ENCODE data around the gene INPP5D.

The INPP5D gene

DNA sequence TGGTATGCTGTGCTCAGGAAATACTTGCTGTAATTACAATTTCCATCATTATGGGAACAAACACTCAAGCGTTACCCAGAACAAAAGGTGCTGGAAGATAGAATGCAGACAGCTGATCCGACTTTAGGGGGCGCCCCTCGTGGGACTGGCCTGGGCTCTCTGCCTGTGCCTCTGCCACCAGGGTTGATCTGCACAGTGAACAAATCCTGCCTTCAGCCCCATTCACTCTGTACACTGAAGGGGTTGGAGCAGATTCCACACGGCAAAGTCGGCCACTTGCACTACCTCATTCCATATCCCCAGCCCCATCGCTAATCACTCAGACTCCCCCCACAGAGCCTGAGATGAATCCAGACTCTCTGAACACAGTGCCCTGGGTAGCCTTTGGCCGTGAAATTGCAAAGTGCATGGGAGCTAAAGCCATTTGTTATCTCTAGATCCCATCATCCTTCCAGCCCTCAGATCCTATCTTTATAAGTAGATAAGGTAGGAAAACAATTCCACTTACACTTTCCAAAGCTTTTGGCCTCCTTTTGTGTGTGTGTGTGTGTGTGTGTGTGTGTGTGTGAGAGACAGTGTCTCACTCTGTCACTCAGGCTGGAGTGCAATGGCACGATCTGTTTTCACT is 69.3 kb downstream of the INPP5D start:
- Histone ChIP-seq H3K79me2 (ENCODE audit: insufficient read depth, low read length) (peaks cover 8% of the 10 kb centered on the region; the same call in 1 of the 2 replicates), H3K4me3 (ENCODE audit: insufficient read depth, low read length, poor library complexity, severe bottlenecking) (no peak overlapping the region), H3F3A (ENCODE audit: insufficient read depth) (peaks cover under 1% of the 10 kb centered on the region; the same call in 1 of the 2 replicates), H3K9me3 (ENCODE audit: insufficient read depth, low read length) (no peaks in the 10 kb centered on the region), H3K27ac (ENCODE audit: low read depth, low read length) (no peak overlapping the region), H3K9me2 (replicated peaks; ENCODE audit: insufficient read depth, low read length) (no peaks in the 10 kb centered on the region), H2AFZ (ENCODE audit: low read depth, low read length, severe bottlenecking) (no peak overlapping the region), H3K9ac (ENCODE audit: low read length) (no peak overlapping the region), H4K20me1 (ENCODE audit: low read depth, low read length) (no peaks in the 10 kb centered on the region), H3K27me3 (ENCODE audit: low read length) (no peaks in the 10 kb centered on the region), H3K36me3 (ENCODE audit: low read length) (peaks cover 35% of the 10 kb centered on the region), H3K4me2 (ENCODE audit: low read depth, low read length, poor library complexity, severe bottlenecking) (no peak overlapping the region)
- TF ChIP-seq CTCF (IDR thresholded peaks at IDR 0.05; ENCODE audit: insufficient read depth, low read length, poor library complexity, severe bottlenecking) (no peak), EZH2phosphoT487 (conservative IDR thresholded peaks at IDR 0.05; ENCODE audit: low read length) (no peak)

GRCh38 chr2:233130024-233130423 is 69.9 kb downstream of the INPP5D start:
- Histone ChIP-seq H3K27ac (ENCODE audit: low read depth, low read length) (no peak overlapping the region), H3F3A (ENCODE audit: insufficient read depth) (no peaks in the 10 kb centered on the region), H3K9me2 (replicated peaks; ENCODE audit: insufficient read depth, low read length) (no peaks in the 10 kb centered on the region), H3K4me2 (ENCODE audit: low read depth, low read length, poor library complexity, severe bottlenecking) (no peak overlapping the region), H3K79me2 (ENCODE audit: insufficient read depth, low read length) (peaks cover 8% of the 10 kb centered on the region; the same call in 1 of the 2 replicates), H4K20me1 (ENCODE audit: low read depth, low read length) (no peaks in the 10 kb centered on the region), H3K27me3 (ENCODE audit: low read length) (no peaks in the 10 kb centered on the region), H3K36me3 (ENCODE audit: low read length) (peaks cover 40% of the 10 kb centered on the region), H3K9ac (ENCODE audit: low read length) (no peak overlapping the region), H2AFZ (ENCODE audit: low read depth, low read length, severe bottlenecking) (no peak overlapping the region), H3K9me3 (ENCODE audit: insufficient read depth, low read length) (no peaks in the 10 kb centered on the region), H3K4me3 (ENCODE audit: insufficient read depth, low read length, poor library complexity, severe bottlenecking) (no peak overlapping the region)
- no peak for TF ChIP-seq CTCF (IDR thresholded peaks at IDR 0.05; ENCODE audit: insufficient read depth, low read length, poor library complexity, severe bottlenecking)
- TF ChIP-seq EZH2phosphoT487 (conservative IDR thresholded peaks at IDR 0.05; ENCODE audit: low read length): no peak

GRCh38 chr2:233130481-233131020 is 70.4 kb downstream of the INPP5D start:
- no peaks in the 10 kb centered on the region for H3K27me3 ChIP-seq (ENCODE audit: low read length)
- H3K4me2 ChIP-seq (ENCODE audit: low read depth, low read length, poor library complexity, severe bottlenecking): no peak overlapping the region
- H3K27ac ChIP-seq (ENCODE audit: low read depth, low read length): no peak overlapping the region
- H3K9ac ChIP-seq (ENCODE audit: low read length): no peak overlapping the region
- peaks cover 44% of the 10 kb centered on the region for H3K36me3 ChIP-seq (ENCODE audit: low read length)
- no peak overlapping the region for H2AFZ ChIP-seq (ENCODE audit: low read depth, low read length, severe bottlenecking)
- H4K20me1 ChIP-seq (ENCODE audit: low read depth, low read length): no peaks in the 10 kb centered on the region
- H3F3A ChIP-seq (ENCODE audit: insufficient read depth): no peaks in the 10 kb centered on the region
- H3K9me3 ChIP-seq (ENCODE audit: insufficient read depth, low read length): no peaks in the 10 kb centered on the region
- no peak for TF ChIP-seq EZH2phosphoT487 (conservative IDR thresholded peaks at IDR 0.05; ENCODE audit: low read length)
- TF ChIP-seq CTCF (IDR thresholded peaks at IDR 0.05; ENCODE audit: insufficient read depth, low read length, poor library complexity, severe bottlenecking): no peak
- H3K4me3 ChIP-seq (ENCODE audit: insufficient read depth, low read length, poor library complexity, severe bottlenecking): no peak overlapping the region
- H3K79me2 ChIP-seq (ENCODE audit: insufficient read depth, low read length): peaks cover 8% of the 10 kb centered on the region; the same call in 1 of the 2 replicates
- no peaks in the 10 kb centered on the region for H3K9me2 ChIP-seq (replicated peaks; ENCODE audit: insufficient read depth, low read length)

Measured in SU-DHL-6 (cell line).